Psoas muscle (tissue), 8 donors: Measurements from ENCODE around the gene TSSK3. TPM values are rescaled to one million over a fixed set of nuclear protein-coding genes. Genes with fewer than 3 reads are reported as not detected.

ENCODE experiments used
- ATAC-seq, 4 donors: fragments of 200-7000 bp; cut with Tn5 transposase; one replicate each; pipeline ENCODE4 v1.9.1; 2020; ENCODE audit warnings: moderate library complexity in 3 of 4, mild to moderate bottlenecking in 2 of 4
- DNase-seq, 2 donors: peaks; one replicate each; pipeline ENCODE4 v3.0.0-alpha.2; 2020
- H3K27ac ChIP-seq: fragments of 200-600 bp; one replicate; pipeline ENCODE4 v1.8.0; 2022
- H3K27me3 ChIP-seq, 3 donors: fragments of 200-600 bp in 1 of 3; one replicate each; pipeline versions ENCODE4 v1.6.1 to v1.8.0; 2013 to 2022; ENCODE audit warnings: low read length in 2 of 3, mild to moderate bottlenecking in 2 of 3, moderate library complexity in 1 of 3; ENCODE audit not compliant: insufficient read depth in 3 of 3
- H3K36me3 ChIP-seq, 2 donors: fragments of 200-600 bp in 1 of 2; one replicate each; pipeline versions ENCODE4 v1.6.1 to v1.8.0; 2013 to 2022; ENCODE audit warnings: low read depth in 1 of 2, mild to moderate bottlenecking in 1 of 2, moderate library complexity in 1 of 2; ENCODE audit not compliant: insufficient read depth in 1 of 2
- H3K4me1 ChIP-seq: fragments of 200-600 bp; one replicate; pipeline ENCODE4 v1.8.0; 2022
- H3K4me3 ChIP-seq: fragments of 200-600 bp; one replicate; pipeline ENCODE4 v1.8.0; 2022; ENCODE audit warnings: mild to moderate bottlenecking
- H3K9me3 ChIP-seq: fragments of 200-600 bp; one replicate; pipeline ENCODE4 v1.8.0; 2022
- WGBS, 3 donors: extraction: QIAGEN DNeasy Blood & Tissue Kit; methylation state at CpG; one replicate each; pipeline versions ENCODE4 v1.1.6 to v1.1.7; 2013; 5-methylcytosine and 5-hydroxymethylcytosine counted together
- intact Hi-C, 2 donors: fragments of 100-400 bp; cut with DNase I; formaldehyde crosslinking; loops; one replicate each; pipeline versions ENCODE4 v1.11.0 to v1.14.2; 2022
- polyA plus RNA-seq, 3 donors: library from polyadenylated mRNA; stranded (reverse); fragments of 200-250 nt; gene quantifications; one replicate each; pipeline ENCODE4 v1.2.3, GENCODE V29; 2013
- total RNA-seq, 4 donors: library from RNA; stranded (reverse); fragmentation: NEBNext Ultra II Directional in 2 of 4; extraction: Animal tissue kit (Norgen Biotek cat#: 25700) in 2 of 4; gene quantifications; one replicate each; pipeline versions ENCODE4 v1.2.1 to v1.2.4, GENCODE V29; 2021 to 2023
- TF ChIP-seq, protein P1 (sequence below): fragments of 200-600 bp; IDR thresholded peaks from one replicate; pipeline ENCODE4 v1.8.0; 2022; ENCODE audit warnings: antibody characterized with exemption
- donor health status: healthy with polysubstance abuse.
- donor health status: DM: no; HTN: no; CAD: no; lungs with moderate emphysema.
- donor health status: Bipolar disorder and iron deficiency.
- donor health status: healthy.
- donor health status: DM: yes; HTN: yes; CAD: no.
- donor health status: DM: no; HTN: no; CAD: no.
- donor health status: DM: no; HTN: no; CAD: no.
- donor health status: DM: yes; HTN: yes; CAD: no.

The TSSK3 gene
- total and polyA plus RNA-seq, 7 donors, result 0.10 to 4.0 (median 0.80) TPM; not detected in 3

DNA sequence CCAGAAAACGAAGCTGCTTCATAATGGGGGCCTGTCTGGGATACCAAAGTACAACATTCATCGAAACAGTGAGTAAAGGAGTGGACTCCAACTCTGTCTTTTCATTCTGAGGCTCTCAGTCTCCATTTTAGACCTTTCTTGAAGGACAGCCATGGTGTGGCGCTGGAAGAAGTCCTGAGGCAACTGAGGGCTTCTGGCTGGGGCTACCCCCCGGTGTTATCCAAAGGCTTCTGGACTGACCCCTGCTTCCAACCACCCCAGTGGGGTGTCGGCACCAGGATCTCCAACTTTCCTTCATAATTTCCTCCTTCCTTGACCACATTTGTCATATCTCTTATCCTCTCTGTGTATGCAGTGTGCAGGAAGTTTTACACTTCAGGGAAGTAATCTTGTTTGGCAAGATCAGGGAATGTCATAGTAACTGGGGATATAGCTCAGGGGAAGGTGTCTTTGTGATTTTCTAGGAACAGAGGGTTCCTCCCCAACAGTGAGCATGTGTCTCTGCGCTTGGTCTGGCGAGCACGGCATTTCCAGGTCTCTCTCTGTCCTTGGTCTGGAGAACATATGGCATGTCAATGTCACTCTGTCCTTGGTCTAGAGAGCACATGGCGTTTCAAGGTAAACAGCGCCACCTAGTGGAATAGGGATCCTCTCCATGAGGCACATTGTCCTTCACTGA, 51.3 kb downstream of the TSSK3 start:
- H3K4me1 ChIP-seq, result no peaks in the 10 kb centered on the region
- no peak overlapping the region for H3K27ac ChIP-seq
- H3K4me3 ChIP-seq, result no peak overlapping the region
- H3K9me3 ChIP-seq, result peaks cover 14% of the 10 kb centered on the region
- no peaks in the 10 kb centered on the region for H3K36me3 ChIP-seq
- 47 to 58% (median 53%) methylated on average over 10 of the region's 10 CpGs for WGBS, 3 donors
- TF ChIP-seq, protein P1, sequence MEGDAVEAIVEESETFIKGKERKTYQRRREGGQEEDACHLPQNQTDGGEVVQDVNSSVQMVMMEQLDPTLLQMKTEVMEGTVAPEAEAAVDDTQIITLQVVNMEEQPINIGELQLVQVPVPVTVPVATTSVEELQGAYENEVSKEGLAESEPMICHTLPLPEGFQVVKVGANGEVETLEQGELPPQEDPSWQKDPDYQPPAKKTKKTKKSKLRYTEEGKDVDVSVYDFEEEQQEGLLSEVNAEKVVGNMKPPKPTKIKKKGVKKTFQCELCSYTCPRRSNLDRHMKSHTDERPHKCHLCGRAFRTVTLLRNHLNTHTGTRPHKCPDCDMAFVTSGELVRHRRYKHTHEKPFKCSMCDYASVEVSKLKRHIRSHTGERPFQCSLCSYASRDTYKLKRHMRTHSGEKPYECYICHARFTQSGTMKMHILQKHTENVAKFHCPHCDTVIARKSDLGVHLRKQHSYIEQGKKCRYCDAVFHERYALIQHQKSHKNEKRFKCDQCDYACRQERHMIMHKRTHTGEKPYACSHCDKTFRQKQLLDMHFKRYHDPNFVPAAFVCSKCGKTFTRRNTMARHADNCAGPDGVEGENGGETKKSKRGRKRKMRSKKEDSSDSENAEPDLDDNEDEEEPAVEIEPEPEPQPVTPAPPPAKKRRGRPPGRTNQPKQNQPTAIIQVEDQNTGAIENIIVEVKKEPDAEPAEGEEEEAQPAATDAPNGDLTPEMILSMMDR, result peak; percentile 64
- ATAC-seq, result peak; percentile 30 to 67 (median 52)
- no peaks in the 10 kb centered on the region for H3K27me3 ChIP-seq
- intact Hi-C loops, result no loop called here
- DNase-seq, result no peak

Other genes with a start within 250 kb of the TSSK3 start
- gene TXLNA, start 182.9 kb upstream of the TSSK3 start, total RNA-seq, result 10 to 100 TPM; 12.9 to 21.5 (median 19.7) TPM
- 10 to 100 TPM in 2 of 3 donors, 1 to 10 TPM in 1; 8.0 to 15.7 (median 12.6) TPM for gene TXLNA, start 182.9 kb upstream of the TSSK3 start, polyA plus RNA-seq
- 10 to 100 TPM; 38.7 to 69.2 (median 51.3) TPM for gene CCDC28B, start 161.9 kb upstream of the TSSK3 start, total RNA-seq
- 10 to 100 TPM; 22.2 to 63.6 (median 44.3) TPM for gene CCDC28B, start 161.9 kb upstream of the TSSK3 start, polyA plus RNA-seq
- gene IQCC, start 156.9 kb upstream of the TSSK3 start, total RNA-seq, result 1 to 10 TPM in 1 of 4 donors, under 1 TPM in 3; 0.24 to 1.1 (median 0.59) TPM
- 1 to 10 TPM in 1 of 3 donors, under 1 TPM in 2; 0.46 to 1.2 (median 0.69) TPM for gene IQCC, start 156.9 kb upstream of the TSSK3 start, polyA plus RNA-seq
- not detected for gene DCDC2B, start 153.4 kb upstream of the TSSK3 start, total RNA-seq
- under 1 TPM in 1 of 3 donors, not detected in 2; 0.04 TPM for gene DCDC2B, start 153.4 kb upstream of the TSSK3 start, polyA plus RNA-seq
- gene TMEM234, start 140.2 kb upstream of the TSSK3 start, total RNA-seq, result 1 to 10 TPM; 2.6 to 7.7 (median 4.5) TPM
- gene TMEM234, start 140.2 kb upstream of the TSSK3 start, polyA plus RNA-seq, result 1 to 10 TPM; 4.6 to 9.8 (median 7.1) TPM
- gene EIF3I, start 140.1 kb upstream of the TSSK3 start, total RNA-seq, result 100 to 1,000 TPM; 174 to 238 (median 189) TPM
- gene EIF3I, start 140.1 kb upstream of the TSSK3 start, polyA plus RNA-seq, result 100 to 1,000 TPM; 260 to 506 (median 336) TPM
- 1 to 10 TPM; 2.0 to 6.2 (median 3.3) TPM for gene FAM167B, start 115.3 kb upstream of the TSSK3 start, total RNA-seq
- 1 to 10 TPM; 3.1 to 5.2 (median 3.7) TPM for gene FAM167B, start 115.3 kb upstream of the TSSK3 start, polyA plus RNA-seq
- under 1 TPM; 0.77 to 0.89 (median 0.82) TPM for gene LCK, start 111.3 kb upstream of the TSSK3 start, total RNA-seq
- under 1 TPM; 0.10 to 0.27 (median 0.26) TPM for gene LCK, start 111.3 kb upstream of the TSSK3 start, polyA plus RNA-seq
- 10 to 100 TPM; 11.8 to 17.2 (median 14.6) TPM for gene HDAC1, start 70.5 kb upstream of the TSSK3 start, total RNA-seq
- 10 to 100 TPM; 13.8 to 23.1 (median 17.0) TPM for gene HDAC1, start 70.5 kb upstream of the TSSK3 start, polyA plus RNA-seq
- gene MARCKSL1, start 26.3 kb upstream of the TSSK3 start, total RNA-seq, result 1 to 10 TPM; 5.6 to 9.5 (median 8.8) TPM
- gene MARCKSL1, start 26.3 kb upstream of the TSSK3 start, polyA plus RNA-seq, result 10 to 100 TPM in 2 of 3 donors, 1 to 10 TPM in 1; 9.4 to 12.9 (median 12.2) TPM
- 1 to 10 TPM in 3 of 4 donors, under 1 TPM in 1; 0.98 to 4.0 (median 1.7) TPM for gene FAM229A, start 54 bp upstream of the TSSK3 start, total RNA-seq
- 1 to 10 TPM; 1.8 to 3.1 (median 2.1) TPM for gene FAM229A, start 54 bp upstream of the TSSK3 start, polyA plus RNA-seq
- 10 to 100 TPM; 29.5 to 59.1 (median 34.5) TPM for gene BSDC1, start 31.9 kb downstream of the TSSK3 start, total RNA-seq
- 10 to 100 TPM; 25.4 to 68.4 (median 29.6) TPM for gene BSDC1, start 31.9 kb downstream of the TSSK3 start, polyA plus RNA-seq
- not detected for gene ZBTB8B, start 102.5 kb downstream of the TSSK3 start, total RNA-seq
- gene ZBTB8B, start 102.5 kb downstream of the TSSK3 start, polyA plus RNA-seq, result under 1 TPM in 2 of 3 donors, not detected in 1; under 0.01 TPM
- 1 to 10 TPM; 2.3 to 3.6 (median 2.9) TPM for gene ZBTB8A, start 176.9 kb downstream of the TSSK3 start, total RNA-seq
- gene ZBTB8A, start 176.9 kb downstream of the TSSK3 start, polyA plus RNA-seq, result 1 to 10 TPM; 1.6 to 2.5 (median 2.0) TPM